DOHH2 (cell line): ENCODE results near the gene NKAIN2.

Experiments
- H3F3A ChIP-seq: fragments of 200-600 bp; sonication (generic), shearing (Covaris generic); 2 replicates; pipeline ENCODE4 v1.6.0; 2016; ENCODE audit warnings: antibody characterized with exemption, mild to moderate bottlenecking; ENCODE audit not compliant: control insufficient read depth, insufficient read depth
- H3K27ac ChIP-seq: fragments of 200-600 bp; sonication (generic); 2 replicates; pipeline ENCODE4 v1.5.1; 2014; ENCODE audit warnings: low read depth, mild to moderate bottlenecking, low read length, moderate library complexity
- H3K27me3 ChIP-seq: fragments of 200-600 bp; sonication (generic); 2 replicates; pipeline ENCODE4 v1.6.1; 2014; ENCODE audit warnings: mild to moderate bottlenecking, low read length, mixed read lengths; ENCODE audit not compliant: control insufficient read depth
- H3K36me3 ChIP-seq: fragments of 200-600 bp; sonication (generic); 2 replicates; pipeline ENCODE4 v1.6.1; 2014; ENCODE audit warnings: mild to moderate bottlenecking, low read length, moderate library complexity, mixed read lengths; ENCODE audit not compliant: control insufficient read depth
- H3K4me1 ChIP-seq: fragments of 200-600 bp; sonication (generic); 2 replicates; pipeline ENCODE4 v1.6.1; 2014; ENCODE audit warnings: mild to moderate bottlenecking, low read length, mixed read lengths; ENCODE audit not compliant: control insufficient read depth
- H3K4me2 ChIP-seq: fragments of 200-600 bp; sonication (generic); 2 replicates; pipeline ENCODE4 v1.6.0; 2014; ENCODE audit warnings: mild to moderate bottlenecking, low read length, moderate library complexity
- H3K4me3 ChIP-seq: fragments of 200-600 bp; sonication (generic); 2 replicates; pipeline ENCODE4 v1.5.1; 2014; ENCODE audit warnings: mild to moderate bottlenecking, low read length, mixed read lengths
- H3K79me2 ChIP-seq: fragments of 200-600 bp; sonication (generic); 2 replicates; pipeline ENCODE4 v1.6.1; 2014; ENCODE audit warnings: mild to moderate bottlenecking, low read length, mixed read lengths; ENCODE audit not compliant: control insufficient read depth
- H3K9me2 ChIP-seq: fragments of 200-600 bp; sonication (generic); replicated peaks from 2 replicates; pipeline ENCODE4 v1.6.1; 2014; ENCODE audit warnings: mild to moderate bottlenecking, low read length, mixed read lengths; ENCODE audit not compliant: control insufficient read depth
- H3K9me3 ChIP-seq: fragments of 200-600 bp; sonication (generic); 2 replicates; pipeline ENCODE4 v1.6.1; 2014; ENCODE audit warnings: antibody characterized with exemption, low read length, mixed read lengths; ENCODE audit not compliant: control insufficient read depth, insufficient read depth
- H4K20me1 ChIP-seq: fragments of 200-600 bp; sonication (generic); 2 replicates; pipeline ENCODE4 v1.6.0; 2014; ENCODE audit warnings: low read depth, mild to moderate bottlenecking, antibody characterized with exemption, low read length, moderate library complexity; ENCODE audit not compliant: control insufficient read depth, insufficient read depth
- EZH2phosphoT487 ChIP-seq: fragments of 200-600 bp; sonication (generic); IDR thresholded peaks from 2 replicates; pipeline ENCODE4 v1.6.1; 2017; ENCODE audit warnings: borderline replicate concordance, mild to moderate bottlenecking, antibody characterized with exemption, low read length, moderate library complexity, mixed read lengths
- TF ChIP-seq, protein P1 (sequence below): fragments of 200-600 bp; sonication (generic); IDR thresholded peaks from one replicate; pipeline ENCODE4 v1.5.1; 2014; ENCODE audit warnings: antibody characterized with exemption, mild to moderate bottlenecking, low read depth, low read length; ENCODE audit not compliant: poor library complexity, severe bottlenecking

Gene NKAIN2

DNA sequence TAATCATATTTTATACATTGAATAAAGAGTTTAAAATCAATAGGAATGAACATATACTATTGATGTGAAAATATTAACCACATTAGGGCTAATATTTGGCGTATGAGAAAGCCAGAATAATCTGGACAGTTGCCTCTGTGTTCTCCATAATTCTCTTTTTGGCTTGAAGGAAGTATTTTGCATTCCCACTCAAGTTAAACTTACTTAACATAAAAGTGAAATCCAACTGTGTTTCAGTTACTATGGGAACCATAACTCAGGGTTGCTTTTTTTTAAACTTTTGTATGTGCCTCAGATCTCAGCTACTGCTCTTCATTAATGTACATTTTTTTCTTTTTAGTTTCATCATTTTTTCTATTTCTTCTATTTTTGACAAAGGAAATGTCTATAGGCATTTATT lies 479.8 kb downstream of the NKAIN2 start:
- H3K27ac ChIP-seq, result no peak overlapping the region
- no peaks in the 10 kb centered on the region for H3K4me1 ChIP-seq
- no peaks in the 10 kb centered on the region for H3K9me2 ChIP-seq
- H4K20me1 ChIP-seq, result no peaks in the 10 kb centered on the region
- H3K4me2 ChIP-seq, result no peak overlapping the region
- TF ChIP-seq EZH2phosphoT487, result no peak
- TF ChIP-seq, protein P1, sequence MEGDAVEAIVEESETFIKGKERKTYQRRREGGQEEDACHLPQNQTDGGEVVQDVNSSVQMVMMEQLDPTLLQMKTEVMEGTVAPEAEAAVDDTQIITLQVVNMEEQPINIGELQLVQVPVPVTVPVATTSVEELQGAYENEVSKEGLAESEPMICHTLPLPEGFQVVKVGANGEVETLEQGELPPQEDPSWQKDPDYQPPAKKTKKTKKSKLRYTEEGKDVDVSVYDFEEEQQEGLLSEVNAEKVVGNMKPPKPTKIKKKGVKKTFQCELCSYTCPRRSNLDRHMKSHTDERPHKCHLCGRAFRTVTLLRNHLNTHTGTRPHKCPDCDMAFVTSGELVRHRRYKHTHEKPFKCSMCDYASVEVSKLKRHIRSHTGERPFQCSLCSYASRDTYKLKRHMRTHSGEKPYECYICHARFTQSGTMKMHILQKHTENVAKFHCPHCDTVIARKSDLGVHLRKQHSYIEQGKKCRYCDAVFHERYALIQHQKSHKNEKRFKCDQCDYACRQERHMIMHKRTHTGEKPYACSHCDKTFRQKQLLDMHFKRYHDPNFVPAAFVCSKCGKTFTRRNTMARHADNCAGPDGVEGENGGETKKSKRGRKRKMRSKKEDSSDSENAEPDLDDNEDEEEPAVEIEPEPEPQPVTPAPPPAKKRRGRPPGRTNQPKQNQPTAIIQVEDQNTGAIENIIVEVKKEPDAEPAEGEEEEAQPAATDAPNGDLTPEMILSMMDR, result no peak
- H3F3A ChIP-seq, result no peaks in the 10 kb centered on the region
- no peaks in the 10 kb centered on the region for H3K79me2 ChIP-seq
- no peaks in the 10 kb centered on the region for H3K9me3 ChIP-seq
- no peaks in the 10 kb centered on the region for H3K27me3 ChIP-seq
- no peaks in the 10 kb centered on the region for H3K36me3 ChIP-seq
- H3K4me3 ChIP-seq, result no peak overlapping the region

DNA sequence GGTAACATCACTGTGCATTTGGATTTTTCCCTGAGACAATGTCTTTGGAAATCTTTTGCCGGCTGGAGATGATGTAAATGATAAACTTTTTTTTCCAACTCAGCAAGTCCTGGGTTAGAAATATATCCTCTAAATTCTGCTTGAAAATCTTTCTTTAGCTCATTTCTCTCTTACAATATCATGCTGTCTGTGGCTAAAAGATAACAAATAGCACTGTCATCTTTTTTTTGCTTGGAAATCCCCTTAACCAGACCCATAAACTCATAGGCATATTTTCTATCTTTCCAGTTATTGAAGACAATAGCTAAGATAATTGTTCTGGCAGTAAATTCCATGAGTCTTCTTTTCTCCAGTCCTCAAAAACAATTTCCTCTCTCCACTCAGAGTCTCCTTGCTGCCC lies 481.5 kb downstream of the NKAIN2 start:
- H3K79me2 ChIP-seq, result no peaks in the 10 kb centered on the region
- H3K36me3 ChIP-seq, result no peaks in the 10 kb centered on the region
- no peaks in the 10 kb centered on the region for H3F3A ChIP-seq
- no peaks in the 10 kb centered on the region for H3K9me3 ChIP-seq
- no peak overlapping the region for H3K27ac ChIP-seq
- no peaks in the 10 kb centered on the region for H4K20me1 ChIP-seq
- no peaks in the 10 kb centered on the region for H3K9me2 ChIP-seq
- TF ChIP-seq EZH2phosphoT487, result no peak
- TF ChIP-seq, protein P1, result no peak
- H3K4me3 ChIP-seq, result no peak overlapping the region
- H3K4me2 ChIP-seq, result no peak overlapping the region
- H3K4me1 ChIP-seq, result no peaks in the 10 kb centered on the region
- no peaks in the 10 kb centered on the region for H3K27me3 ChIP-seq

DNA sequence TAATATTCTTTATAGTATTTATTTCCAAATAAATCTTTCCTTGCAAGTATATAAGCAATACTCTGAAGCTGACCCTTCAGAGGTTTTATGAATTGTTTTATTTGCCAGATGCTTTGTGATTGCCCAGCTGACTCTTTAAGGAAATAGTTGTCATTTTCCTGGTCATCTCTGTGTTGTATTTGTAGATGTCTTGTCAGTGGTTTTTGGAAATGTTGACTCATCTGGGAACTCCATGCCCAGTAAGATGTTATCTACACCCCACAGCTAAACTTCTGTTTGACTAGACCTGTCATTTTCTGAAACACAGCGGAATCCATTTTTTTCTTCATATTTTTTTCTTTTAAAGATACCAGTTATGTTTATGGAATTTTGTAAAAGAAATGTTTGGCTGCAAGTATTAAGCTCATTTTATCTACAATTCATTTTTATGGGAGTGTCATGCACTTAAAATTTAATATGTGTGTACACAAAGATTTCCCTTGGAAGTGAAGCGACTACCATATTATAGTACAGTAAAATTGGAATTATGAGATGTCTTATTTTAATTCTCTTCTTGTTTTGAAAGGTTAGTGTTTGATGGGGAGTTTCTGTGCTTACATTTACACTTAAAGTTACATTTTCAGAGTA lies 491.0 kb downstream of the NKAIN2 start:
- no peak overlapping the region for H3K27ac ChIP-seq
- no peak for TF ChIP-seq EZH2phosphoT487
- TF ChIP-seq, protein P1, result no peak
- no peak overlapping the region for H3K4me2 ChIP-seq
- H3K36me3 ChIP-seq, result no peaks in the 10 kb centered on the region
- no peaks in the 10 kb centered on the region for H3K9me2 ChIP-seq
- no peak overlapping the region for H3K4me3 ChIP-seq
- no peaks in the 10 kb centered on the region for H3F3A ChIP-seq
- H3K79me2 ChIP-seq, result no peaks in the 10 kb centered on the region
- no peaks in the 10 kb centered on the region for H4K20me1 ChIP-seq
- no peaks in the 10 kb centered on the region for H3K4me1 ChIP-seq
- H3K9me3 ChIP-seq, result no peaks in the 10 kb centered on the region
- H3K27me3 ChIP-seq, result no peaks in the 10 kb centered on the region
